Endodermal cell (in vitro differentiated cells): ENCODE measurements around the gene PARD3B. TPM values are rescaled to one million over a fixed set of nuclear protein-coding genes. Genes with fewer than 3 reads are reported as not detected.

Source experiments
- DNase-seq: peaks from one replicate; pipeline ENCODE4 v3.0.0-alpha.2; 2017
- H3K27ac ChIP-seq: 2 replicates; pipeline ENCODE4 v1.5.1; 2013; ENCODE audit warnings: mild to moderate bottlenecking, low read depth, low read length, moderate library complexity
- H3K27me3 ChIP-seq: 2 replicates; pipeline ENCODE4 v1.6.1; 2013; ENCODE audit warnings: mild to moderate bottlenecking, low read length, moderate library complexity; ENCODE audit not compliant: insufficient read depth, control insufficient read depth, poor library complexity, severe bottlenecking
- H3K36me3 ChIP-seq: 2 replicates; pipeline ENCODE4 v1.7.0; 2013; ENCODE audit warnings: mild to moderate bottlenecking, low read length, moderate library complexity; ENCODE audit not compliant: control insufficient read depth, insufficient read depth
- H3K4me1 ChIP-seq: one replicate; pipeline ENCODE4 v1.7.0; 2013; ENCODE audit warnings: low read length; ENCODE audit not compliant: control insufficient read depth, insufficient read depth
- H3K4me3 ChIP-seq: 2 replicates; pipeline ENCODE4 v1.5.1; 2013; ENCODE audit warnings: mild to moderate bottlenecking, low read length, moderate library complexity
- H3K9ac ChIP-seq: 2 replicates; pipeline ENCODE4 v1.6.1; 2013; ENCODE audit warnings: mild to moderate bottlenecking, low read length, moderate library complexity; ENCODE audit not compliant: poor library complexity, severe bottlenecking; ENCODE audit errors: extremely low read depth
- H3K9me3 ChIP-seq: 2 replicates; pipeline ENCODE4 v1.6.1; 2013; ENCODE audit warnings: mild to moderate bottlenecking, low read length, moderate library complexity; ENCODE audit not compliant: control insufficient read depth
- H3K27ac Mint-ChIP-seq: 2 replicates; pipeline ENCODE4 v1.8.0; 2020; ENCODE audit warnings: mixed read lengths
- H3K27me3 Mint-ChIP-seq: 2 replicates; pipeline ENCODE4 v1.8.0; 2021; ENCODE audit warnings: mild to moderate bottlenecking, mixed read lengths; ENCODE audit not compliant: insufficient read depth
- H3K36me3 Mint-ChIP-seq: 2 replicates; pipeline ENCODE4 v1.8.0; 2020; ENCODE audit warnings: low read depth, mixed read lengths
- H3K4me1 Mint-ChIP-seq: 2 replicates; pipeline ENCODE4 v1.8.0; 2020; ENCODE audit warnings: mixed read lengths
- H3K4me3 Mint-ChIP-seq: 2 replicates; pipeline ENCODE4 v1.8.0; 2020; ENCODE audit warnings: mild to moderate bottlenecking, moderate library complexity, mixed read lengths
- H3K9me3 Mint-ChIP-seq: 2 replicates; pipeline ENCODE4 v1.8.0; 2020; ENCODE audit warnings: mild to moderate bottlenecking, mixed read lengths
- CTCF ChIP-seq: fragments of 200-600 bp; sonication (generic); conservative IDR thresholded peaks from 2 replicates; pipeline ENCODE4 v1.5.0; 2021; ENCODE audit warnings: antibody characterized with exemption, mild to moderate bottlenecking
- WGBS, 2 experiments: methylation state at CpG; one replicate each; pipeline versions ENCODE4 v1.1.5 to v1.1.7; 2013; ENCODE audit warnings: missing lambda C conversion rate in 2 of 2, mixed read lengths in 1 of 2; ENCODE audit not compliant: insufficient coverage in 1 of 2, insufficient read length in 1 of 2; 5-methylcytosine and 5-hydroxymethylcytosine counted together
- total RNA-seq, 2 donors: library from RNA; stranded (reverse); fragmentation: NEBNext Ultra II Directional in 1 of 2; extraction: Animal tissue kit (Norgen Biotek cat#: 25700) in 1 of 2; gene quantifications; 2 replicates in 1 of 2; 3 replicates in 1 of 2; pipeline ENCODE4 v1.2.1, GENCODE V29; 2021

The PARD3B gene
- total RNA-seq, 2 donors from 2014 or later: 2.5 to 5.6 TPM

- no peak for DNase-seq
- Histone ChIP-seq H3K9ac (no peak overlapping the region), H3K9me3 (peaks cover 13% of the 10 kb centered on the region), H3K4me3 (no peak overlapping the region), H3K27me3 (no peaks in the 10 kb centered on the region), H3K27ac (no peak overlapping the region), H3K36me3 (no peaks in the 10 kb centered on the region), H3K4me1 (no peaks in the 10 kb centered on the region)
- no CpG with 5 or more reads among the region's 1 CpG for WGBS, 2 experiments
- H3K4me3 Mint-ChIP-seq: no peak overlapping the region
- H3K27me3 Mint-ChIP-seq: no peaks in the 10 kb centered on the region
- peaks cover 4% of the 10 kb centered on the region for H3K4me1 Mint-ChIP-seq
- H3K9me3 Mint-ChIP-seq: peaks cover 11% of the 10 kb centered on the region
- no peak for TF ChIP-seq CTCF
- no peak overlapping the region for H3K27ac Mint-ChIP-seq
- peaks cover 2% of the 10 kb centered on the region for H3K36me3 Mint-ChIP-seq
Observed at GRCh38 chr2:204948822-204949221, 403.5 kb downstream of the PARD3B start.

- no peak for TF ChIP-seq CTCF
- Mint-ChIP-seq H3K9me3 (no peaks in the 10 kb centered on the region), H3K36me3 (no peaks in the 10 kb centered on the region), H3K4me3 (no peak overlapping the region), H3K27ac (no peak overlapping the region), H3K4me1 (peaks cover 4% of the 10 kb centered on the region), H3K27me3 (no peaks in the 10 kb centered on the region)
- Histone ChIP-seq H3K27me3 (no peaks in the 10 kb centered on the region), H3K4me3 (no peak overlapping the region), H3K4me1 (no peaks in the 10 kb centered on the region), H3K36me3 (no peaks in the 10 kb centered on the region), H3K9ac (no peak overlapping the region), H3K9me3 (peaks cover under 1% of the 10 kb centered on the region), H3K27ac (no peak overlapping the region)
- DNase-seq: no peak
- 98 to 100% methylated on average over 2 of the region's 2 CpGs for WGBS, 2 experiments
Observed at GRCh38 chr2:204950695-204951346, 405.5 kb downstream of the PARD3B start.

- no peak for DNase-seq
- H3K36me3 ChIP-seq: no peaks in the 10 kb centered on the region
- Mint-ChIP-seq H3K27ac (no peak overlapping the region), H3K36me3 (no peaks in the 10 kb centered on the region), H3K4me3 (no peak overlapping the region), H3K4me1 (peaks cover 2% of the 10 kb centered on the region), H3K27me3 (no peaks in the 10 kb centered on the region), H3K9me3 (no peaks in the 10 kb centered on the region)
- H3K4me1 ChIP-seq: no peaks in the 10 kb centered on the region
- H3K27me3 ChIP-seq: no peaks in the 10 kb centered on the region
- no peak overlapping the region for H3K4me3 ChIP-seq
- no peak overlapping the region for H3K27ac ChIP-seq
- no peaks in the 10 kb centered on the region for H3K9me3 ChIP-seq
- H3K9ac ChIP-seq: no peak overlapping the region
- WGBS, 2 experiments: 93 to 100% methylated on average over 1 of the region's 1 CpG
- TF ChIP-seq CTCF: no peak
Observed at GRCh38 chr2:204958371-204958770, 413.1 kb downstream of the PARD3B start.
